Daoy (cell line): ENCODE measurements around the gene ZDHHC4. TPM values are rescaled to one million over a fixed set of nuclear protein-coding genes. Genes with fewer than 3 reads are reported as not detected.
"Not testable (repeated sequence)": the region's sequence is repeated elsewhere in the genome, so short reads cannot be mapped to it uniquely, and the experiment has no call there.

Experiments
- DNase-seq: peaks from one replicate; pipeline ENCODE4 v3.0.0-alpha.2; 2015; ENCODE audit warnings: low read depth
- total RNA-seq: library from RNA; depleted of rRNA; stranded (reverse); fragments of >200 nt; shearing (Covaris generic); gene quantifications from 2 replicates; pipeline ENCODE4 v1.2.3, GENCODE V29; 2014

ZDHHC4 gene
- total RNA-seq, 1 experiment from 2014 or later = 32.0 TPM

DNA sequence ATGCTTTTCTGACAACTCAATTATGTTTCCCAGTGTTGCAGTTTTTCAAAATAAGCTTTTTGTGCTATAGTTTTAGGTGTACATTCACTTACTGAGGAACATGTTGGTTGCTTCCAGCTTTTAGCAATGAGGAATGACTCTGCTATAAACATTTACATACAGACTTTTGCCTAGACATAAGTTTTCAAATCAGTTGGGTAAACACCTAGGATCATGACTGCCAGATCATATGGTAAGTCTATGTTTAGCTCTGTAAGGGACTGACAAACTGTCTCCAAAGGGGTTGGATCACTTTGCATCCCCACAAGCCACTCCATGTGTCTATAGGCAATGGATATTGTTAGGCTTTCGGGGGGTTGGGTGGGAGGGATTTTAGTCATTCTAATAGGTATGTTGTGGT is 15.1 kb upstream of the ZDHHC4 start:
- DNase-seq = no peak

DNA sequence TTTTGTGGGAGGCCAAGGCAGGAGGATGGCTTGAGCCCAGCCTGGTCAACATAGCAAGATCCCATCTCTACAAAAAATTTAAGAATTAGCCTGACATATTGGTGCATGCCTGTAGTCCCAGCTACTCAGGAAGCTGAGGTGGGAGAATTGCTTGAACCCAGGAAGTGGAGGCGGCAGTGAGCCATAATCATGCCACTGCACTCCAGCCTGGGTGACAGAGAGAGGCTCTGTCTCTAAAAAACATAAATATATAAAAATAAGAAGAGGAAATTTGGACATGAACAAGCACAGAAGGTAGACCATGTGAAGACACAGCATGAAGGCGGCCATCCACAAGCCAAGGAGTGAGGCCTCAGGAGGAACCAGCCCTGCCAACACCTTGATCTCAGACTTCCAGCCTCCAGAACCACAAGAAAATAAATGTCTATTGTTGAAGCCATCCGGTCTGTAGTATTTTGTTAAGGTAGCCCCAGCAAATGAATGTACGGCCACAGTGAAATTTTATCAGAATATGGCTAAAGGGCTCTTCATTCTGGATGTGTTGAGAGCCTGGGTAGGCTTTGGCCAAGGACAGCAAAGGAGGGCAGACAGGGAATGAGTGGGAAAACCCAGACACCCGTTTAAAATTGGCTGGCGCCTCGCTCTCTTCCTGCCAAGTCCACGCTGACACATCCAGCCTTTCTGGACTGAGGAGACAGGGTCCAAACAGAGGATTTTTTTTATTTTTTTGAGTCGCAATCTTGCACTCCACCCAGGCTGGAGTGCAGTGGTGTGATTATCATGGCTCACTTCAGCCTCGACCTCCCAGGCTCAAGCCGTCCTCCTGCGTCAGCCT is 13.1 kb upstream of the ZDHHC4 start:
- DNase-seq = no peak

DNA sequence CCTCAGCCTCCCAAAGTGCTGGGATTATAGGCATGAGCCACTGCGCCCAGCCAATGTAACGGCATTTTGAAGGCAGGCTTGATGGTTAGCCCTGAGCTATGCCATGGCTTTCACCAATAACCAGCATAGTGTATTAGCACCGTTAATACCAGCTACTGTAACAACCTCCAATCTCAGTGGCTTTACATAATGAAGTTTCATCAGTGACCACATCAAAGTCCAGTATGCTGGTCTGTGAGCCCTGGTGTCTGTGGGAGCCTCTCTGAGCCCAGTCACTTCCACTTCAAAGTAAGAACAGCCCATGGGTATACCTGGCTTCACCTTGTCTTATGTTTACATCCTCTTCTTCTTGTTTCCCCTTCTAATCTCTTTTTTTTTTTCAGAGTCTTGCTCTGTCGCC is 11.6 kb upstream of the ZDHHC4 start:
- no peak for DNase-seq

DNA sequence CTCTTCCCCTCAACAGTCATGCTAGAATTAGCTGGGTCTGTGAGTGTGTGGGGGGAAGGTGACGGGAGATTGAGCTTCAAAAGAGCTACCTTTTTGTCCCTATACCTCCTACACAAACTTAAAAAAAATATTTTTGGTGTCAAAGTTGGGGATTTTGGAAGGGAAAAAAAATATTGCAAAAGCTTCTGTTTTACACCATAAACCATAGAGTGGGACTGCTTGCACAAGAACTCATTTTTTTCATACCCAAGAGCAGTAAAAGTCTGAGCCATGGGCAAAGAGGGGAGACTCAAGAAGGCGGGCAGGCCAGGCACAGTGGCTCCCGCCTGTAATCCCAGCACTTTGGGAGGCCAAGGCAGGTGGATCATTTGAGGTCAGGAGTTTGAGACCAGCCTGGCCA is 9.4 kb upstream of the ZDHHC4 start:
- DNase-seq = no peak

DNA sequence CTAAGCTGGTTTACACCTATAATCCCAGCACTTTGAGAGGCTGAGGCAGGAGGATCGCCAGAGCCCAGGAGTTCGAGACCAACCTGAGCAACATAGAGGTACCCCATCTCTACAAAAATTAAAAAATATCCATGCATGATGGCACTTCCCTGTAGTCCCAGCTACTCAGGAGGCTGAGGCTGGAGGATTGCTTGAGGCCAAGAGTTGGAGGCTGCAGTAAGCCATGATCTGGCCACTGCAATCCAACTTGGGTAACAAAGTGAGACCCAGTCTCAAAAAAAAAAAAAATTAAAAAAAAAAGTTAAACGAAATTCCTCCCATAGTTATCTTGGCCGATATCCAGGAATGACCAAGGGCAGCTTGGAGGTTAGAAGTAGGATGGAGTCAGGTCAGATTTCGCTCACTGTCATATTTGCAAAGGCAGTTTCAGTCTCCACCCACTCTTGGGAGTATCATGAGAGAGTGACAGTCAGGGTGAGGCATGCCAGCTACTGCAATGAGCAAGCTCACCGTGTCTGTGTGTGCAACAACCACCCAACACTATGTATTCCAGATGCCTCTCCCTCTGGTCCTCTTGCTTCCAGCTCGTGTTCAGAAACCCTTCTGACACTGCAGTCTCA is 6.0 kb upstream of the ZDHHC4 start:
- DNase-seq = no peak

DNA sequence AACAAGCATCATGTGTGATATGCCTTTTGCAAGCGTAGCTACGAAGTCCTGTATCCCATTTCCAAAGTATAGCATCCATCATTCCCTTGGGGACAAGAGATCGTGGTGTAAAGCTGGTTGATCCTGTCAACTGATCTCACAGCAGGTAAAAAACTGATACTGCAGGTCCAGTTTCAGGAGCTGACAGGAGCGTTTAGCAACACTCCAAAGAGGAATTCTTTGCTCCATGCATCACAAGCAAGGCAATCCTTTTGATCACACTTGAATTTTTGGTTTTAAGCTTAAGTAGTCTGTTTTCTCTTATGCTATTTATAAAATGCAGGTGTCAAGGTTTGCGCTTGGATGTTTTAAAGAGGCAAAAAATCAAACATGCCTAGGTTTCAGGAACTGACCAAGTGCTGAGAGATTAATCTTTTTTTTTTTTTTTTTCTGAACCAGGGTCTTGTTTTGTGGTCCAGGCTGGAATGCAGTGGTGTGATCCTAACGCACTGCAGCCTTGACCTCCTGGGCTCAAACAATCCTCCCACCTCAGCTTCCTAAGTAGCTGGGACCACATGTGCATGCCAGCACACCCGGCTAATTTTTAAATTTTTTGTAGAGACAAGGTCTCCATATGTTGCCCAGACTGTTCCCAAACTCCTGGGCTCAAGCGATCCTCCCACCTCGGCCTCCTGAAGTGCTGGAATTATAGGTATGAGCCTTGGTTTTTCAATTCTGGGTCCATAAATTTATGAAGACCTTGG is 1.8 kb upstream of the ZDHHC4 start:
- no peak for DNase-seq

DNA sequence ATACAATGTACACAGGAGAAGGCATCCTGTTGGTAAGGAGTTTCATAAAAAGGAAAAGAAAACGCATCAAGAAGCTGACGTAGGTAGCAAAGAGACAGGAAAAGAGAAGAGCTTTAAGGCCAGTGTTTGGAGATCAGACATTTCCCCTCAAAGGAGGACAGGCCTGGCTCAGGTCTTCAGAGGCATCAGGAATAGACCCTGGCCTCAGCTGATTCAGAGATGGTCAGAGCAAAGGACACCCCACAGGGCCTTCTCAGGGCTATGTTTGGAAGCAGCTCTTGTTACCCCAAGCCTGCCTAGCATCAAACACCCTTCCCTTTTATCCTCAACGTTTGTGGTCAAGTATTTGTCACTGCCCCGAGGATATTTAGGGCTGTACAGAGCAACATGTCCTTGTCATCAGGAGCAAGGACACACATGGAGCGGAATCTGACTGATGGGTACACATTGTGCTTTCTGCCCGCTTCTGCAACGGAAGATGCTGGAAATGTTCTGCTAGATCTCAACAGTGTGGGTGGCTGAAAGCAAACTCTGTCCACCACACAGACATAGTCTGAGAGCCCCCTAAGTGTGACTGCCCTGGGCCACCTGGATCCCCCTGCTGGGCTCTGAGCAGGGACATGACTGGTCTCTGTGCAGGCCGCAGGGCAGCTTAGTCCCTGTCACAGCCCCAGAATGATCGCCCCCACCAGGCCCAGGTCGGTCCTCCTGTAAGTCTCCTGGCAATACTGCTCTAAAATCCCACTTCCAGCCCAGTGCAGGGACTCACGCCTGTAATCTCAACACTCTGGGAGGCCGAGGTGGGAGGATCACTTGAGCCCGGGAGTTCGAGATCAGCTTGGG is 1.0 kb upstream of the ZDHHC4 start:
- no peak for DNase-seq

DNA sequence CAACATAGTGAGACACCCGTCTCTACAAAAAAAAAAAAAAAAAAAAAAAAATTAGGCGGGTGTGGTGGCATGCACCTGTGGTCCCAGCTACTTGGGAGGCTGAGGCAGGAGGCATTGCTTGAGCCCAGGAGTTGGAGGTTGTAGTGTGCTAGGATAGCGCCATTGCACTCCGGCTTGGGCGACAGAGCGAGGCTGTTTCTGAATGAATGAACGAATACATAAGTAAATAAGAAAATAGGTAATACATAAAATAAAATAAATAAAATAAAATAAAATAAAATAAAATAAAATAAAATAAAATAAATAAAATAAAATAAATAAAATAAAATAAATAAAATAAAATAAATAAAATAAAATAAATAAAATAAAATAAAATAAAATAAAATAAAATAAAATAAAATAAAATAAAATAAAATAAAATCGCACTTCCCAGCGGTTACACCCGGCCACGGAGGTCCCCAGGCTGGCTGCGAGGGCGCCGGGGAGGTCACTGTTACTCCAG is 336 bp upstream of the ZDHHC4 start:
- not testable (repeated sequence) for DNase-seq

DNA sequence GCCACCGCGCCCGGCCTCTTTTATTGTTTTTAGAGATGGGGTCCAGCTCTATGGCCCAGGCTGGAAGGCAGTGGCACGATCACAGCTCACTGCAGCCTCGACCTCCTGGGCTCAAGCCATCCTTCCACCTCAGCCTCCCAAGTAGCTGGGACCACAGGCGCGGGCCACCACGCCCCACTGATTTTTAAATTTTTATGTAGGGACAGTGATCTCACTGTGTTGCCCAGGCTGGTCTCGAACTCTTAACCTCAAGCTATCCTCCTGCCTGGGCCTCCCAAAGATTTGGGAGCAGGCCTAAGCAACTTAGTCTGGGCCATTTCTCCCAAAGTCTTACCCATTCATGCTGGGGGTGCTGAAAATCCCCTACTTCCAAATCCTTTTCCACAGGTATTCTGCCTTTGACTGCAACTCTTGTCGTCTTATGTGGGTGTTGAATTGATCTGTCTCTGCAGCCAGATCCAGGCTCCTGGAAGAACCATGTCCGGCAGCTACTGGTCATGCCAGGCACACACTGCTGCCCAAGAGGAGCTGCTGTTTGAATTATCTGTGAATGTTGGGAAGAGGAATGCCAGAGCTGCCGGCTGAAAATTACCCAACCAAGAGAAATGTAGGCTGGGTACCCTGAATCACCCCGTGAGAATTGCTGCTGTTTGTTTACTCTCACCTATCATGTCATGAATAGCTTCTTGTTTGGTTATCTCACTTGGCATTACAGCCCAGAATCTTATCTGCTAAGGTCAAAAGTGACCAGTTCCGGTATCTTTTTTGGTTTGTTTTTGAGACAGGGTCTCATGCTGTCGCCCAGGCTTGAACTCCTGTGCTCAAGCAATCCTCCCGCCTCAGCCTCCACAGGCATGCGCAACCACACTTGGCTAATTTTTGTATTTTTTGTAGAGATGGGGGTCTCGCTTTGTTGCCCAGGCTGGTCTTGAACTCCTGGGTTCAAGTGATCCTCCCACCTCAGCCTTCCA is 1.1 kb downstream of the ZDHHC4 start:
- no peak for DNase-seq

DNA sequence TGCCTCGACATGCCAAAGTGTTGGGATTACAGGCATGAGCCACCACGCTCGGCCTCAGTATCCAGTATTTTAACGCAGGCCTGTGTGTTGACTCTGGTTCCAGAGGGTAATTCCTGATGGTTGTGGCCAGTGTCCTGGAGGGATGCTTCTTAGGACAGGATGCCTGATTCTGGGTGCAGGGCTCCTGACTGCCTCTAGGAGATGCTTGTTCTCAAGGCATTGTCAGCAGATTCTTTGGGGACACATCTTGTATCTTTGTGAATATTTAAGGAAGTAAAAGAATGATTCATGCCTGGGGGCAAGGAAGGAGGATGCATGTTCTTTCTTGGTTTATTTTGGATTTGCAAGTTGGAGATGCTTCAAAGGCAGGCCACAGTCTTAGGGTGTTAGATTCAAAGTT is 2.2 kb downstream of the ZDHHC4 start:
- DNase-seq = no peak

DNA sequence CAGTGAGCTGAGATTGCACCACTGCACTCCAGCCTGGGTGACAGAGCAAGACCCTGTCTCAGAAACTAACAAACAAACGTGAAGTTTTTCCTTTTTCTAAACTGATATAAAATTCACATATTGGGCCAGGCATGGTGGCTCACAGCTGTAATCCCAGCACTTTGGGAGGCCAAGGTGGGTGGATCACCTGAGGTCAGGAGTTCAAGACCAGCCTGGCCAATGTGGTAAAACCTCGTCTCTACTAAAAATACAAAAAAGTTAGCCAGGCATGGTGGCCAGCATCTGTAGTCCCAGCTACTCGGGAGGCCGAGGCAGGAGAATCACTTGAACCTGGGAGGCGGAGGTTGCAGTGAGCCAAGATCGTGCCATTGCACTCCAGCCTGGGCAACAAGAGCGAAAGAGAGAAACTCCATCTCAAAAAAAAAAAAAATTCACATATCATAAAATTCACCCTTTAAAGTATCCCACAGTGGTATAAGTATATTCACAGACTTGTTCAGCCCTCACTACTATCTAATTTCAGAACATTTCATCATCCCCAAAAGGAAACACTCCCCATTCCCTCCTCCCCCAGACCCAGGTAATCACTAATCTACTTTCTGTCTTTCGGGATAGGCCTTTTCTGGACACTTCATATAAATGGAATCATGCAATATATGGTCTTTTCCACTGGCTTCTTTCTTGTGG is 8.6 kb downstream of the ZDHHC4 start:
- not testable (repeated sequence) for DNase-seq

DNA sequence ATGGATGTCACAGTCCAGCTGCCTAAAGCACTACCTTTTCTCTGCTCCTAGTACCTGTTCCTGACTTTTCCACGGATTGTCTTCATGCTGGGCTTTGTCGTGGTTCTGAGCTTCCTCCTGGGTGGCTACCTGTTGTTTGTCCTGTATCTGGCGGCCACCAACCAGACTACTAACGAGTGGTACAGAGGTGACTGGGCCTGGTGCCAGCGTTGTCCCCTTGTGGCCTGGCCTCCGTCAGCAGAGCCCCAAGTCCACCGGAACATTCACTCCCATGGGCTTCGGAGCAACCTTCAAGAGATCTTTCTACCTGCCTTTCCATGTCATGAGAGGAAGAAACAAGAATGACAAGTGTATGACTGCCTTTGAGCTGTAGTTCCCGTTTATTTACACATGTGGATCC is 11.3 kb downstream of the ZDHHC4 start:
- DNase-seq = no peak

DNA sequence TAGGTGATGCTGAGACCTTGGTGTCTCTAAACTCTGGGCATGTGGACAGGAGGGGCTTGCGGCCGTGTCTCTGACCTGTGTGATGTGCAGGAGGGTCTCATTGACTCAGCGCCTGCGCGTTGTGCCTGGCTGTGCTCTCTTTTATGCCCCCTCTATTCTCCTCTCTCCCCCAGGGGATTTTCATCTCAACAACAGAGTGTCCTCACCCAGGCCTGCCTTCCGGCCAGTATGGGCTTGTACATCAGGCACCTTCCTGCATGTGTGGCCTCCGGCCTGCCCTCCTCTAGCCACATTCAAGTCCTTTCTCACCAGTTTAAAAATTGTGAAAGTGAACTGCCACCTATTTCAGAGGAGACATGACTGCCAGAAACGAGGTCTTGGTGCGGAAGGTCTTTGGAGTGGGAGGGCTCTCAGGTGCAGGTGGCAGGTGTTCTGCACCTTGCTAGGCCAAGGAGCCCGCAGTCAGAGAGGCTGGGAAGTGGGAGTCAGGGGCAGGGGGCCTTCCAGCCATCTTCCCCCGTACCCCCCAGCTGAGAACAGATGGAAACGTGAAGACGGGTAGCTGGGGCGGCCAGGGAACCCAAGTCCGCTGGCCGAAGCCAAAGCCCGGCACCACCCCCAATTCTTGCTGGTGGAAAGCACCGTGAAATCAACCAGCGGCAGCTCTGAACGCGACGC is 12.0 kb downstream of the ZDHHC4 start:
- no peak for DNase-seq

DNA sequence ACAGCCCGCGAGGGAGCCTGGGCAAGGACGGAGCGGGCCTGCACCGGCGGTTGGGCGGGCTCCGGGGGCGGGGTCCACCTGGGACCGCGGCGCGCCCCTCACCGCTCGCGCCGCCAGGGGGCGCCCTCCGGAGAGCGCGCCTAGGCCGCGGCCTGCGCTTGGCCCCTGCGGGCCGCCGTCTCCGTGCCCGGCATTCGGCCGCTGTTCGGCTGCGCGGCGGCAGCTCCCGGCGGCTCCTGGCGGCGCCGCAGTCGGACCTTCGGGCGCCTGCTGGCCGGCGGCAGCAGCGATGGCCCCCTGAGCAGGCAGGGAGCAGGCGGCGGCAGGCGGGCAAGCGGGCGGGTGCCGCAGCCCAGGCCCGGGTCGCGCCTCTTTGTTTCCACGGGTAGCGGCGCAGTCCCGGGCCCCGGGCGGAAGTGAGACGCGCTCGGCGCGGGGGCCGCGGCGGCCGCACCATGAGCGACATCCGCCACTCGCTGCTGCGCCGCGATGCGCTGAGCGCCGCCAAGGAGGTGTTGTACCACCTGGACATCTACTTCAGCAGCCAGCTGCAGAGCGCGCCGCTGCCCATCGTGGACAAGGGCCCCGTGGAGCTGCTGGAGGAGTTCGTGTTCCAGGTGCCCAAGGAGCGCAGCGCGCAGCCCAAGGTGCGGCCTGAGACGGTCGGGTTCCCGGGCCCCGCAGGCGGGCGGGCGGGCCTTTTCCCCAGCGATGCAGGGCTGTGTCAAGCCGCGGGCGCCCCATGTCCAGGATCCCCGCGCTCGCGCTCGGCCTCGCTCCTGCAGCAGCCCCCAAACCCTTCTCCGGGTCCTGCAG is 12.8 kb downstream of the ZDHHC4 start, which contains the start of gene INTS15:
Gene INTS15 (plus strand): TSS at position 193 of the 816 bp plus-strand sequence. CDS start 263 bp downstream, at position 456.
- peak; percentile 86 for DNase-seq

DNA sequence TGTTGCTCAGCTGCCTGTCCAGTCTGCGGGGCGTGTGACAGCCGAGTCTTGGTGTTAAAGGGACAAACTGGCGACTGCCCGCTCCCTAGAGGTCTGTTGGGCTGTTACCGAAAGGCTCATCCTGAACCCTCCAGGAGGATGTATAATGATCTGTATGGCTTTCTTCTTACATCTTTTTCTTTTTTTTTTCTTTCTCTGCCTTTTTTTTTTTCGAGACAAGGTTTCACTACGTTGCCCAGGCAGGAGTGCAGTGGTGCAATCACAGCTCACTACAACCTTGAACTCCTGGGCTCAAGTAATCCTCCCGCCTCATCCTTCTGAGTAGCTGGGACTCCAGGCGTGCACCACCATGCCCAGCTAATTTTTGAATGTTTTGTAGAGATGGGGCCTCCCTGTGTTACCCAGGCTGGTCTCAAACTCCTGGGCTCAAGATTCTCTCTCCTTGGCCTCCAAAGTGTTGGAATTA is 13.4 kb downstream of the ZDHHC4 start:
- DNase-seq = no peak

DNA sequence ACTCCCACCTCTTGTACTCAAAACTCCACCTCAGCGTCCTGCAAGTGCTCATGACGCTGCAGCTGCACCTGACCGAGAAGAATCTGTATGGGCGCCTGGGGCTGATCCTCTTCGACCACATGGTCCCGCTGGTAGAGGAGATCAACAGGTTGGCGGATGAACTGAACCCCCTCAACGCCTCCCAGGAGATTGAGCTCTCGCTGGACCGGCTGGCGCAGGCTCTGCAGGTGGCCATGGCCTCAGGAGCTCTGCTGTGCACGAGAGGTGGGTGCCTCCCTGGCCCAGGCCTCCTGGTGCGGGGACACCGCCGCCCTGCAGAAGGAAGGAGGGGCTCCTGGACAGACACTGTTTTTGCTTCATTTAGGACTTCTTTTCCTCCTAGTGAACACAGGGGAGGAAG is 22.8 kb downstream of the ZDHHC4 start:
- DNase-seq = no peak

DNA sequence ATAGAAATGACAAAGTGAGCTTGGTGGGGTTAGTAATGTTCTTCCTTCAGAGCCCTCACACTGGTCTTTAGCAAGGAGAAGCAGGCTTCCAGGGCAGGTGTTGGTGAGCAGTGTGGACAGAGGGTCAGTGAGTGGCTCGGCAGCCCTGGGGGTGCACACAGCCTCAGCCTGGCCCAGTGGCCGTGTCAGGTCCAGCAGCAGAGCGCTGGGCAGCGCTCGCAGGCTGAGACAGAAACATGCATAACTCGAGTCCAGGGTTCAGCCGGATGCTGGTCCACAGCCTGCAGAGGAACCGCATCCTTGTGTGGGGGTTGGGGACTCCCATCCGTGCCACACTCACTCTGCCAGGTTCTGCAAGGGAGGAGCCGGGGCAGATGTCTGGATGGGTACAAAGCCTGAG is 27.2 kb downstream of the ZDHHC4 start:
- DNase-seq = no peak
